NCI-H2171 (cell line): ENCODE data around the gene BACH1.

Experiments used
- DNase-seq: peaks from one replicate; lab custom pipeline; 2025; lab: John Stamatoyannopoulos, UW

The BACH1 gene

DNA sequence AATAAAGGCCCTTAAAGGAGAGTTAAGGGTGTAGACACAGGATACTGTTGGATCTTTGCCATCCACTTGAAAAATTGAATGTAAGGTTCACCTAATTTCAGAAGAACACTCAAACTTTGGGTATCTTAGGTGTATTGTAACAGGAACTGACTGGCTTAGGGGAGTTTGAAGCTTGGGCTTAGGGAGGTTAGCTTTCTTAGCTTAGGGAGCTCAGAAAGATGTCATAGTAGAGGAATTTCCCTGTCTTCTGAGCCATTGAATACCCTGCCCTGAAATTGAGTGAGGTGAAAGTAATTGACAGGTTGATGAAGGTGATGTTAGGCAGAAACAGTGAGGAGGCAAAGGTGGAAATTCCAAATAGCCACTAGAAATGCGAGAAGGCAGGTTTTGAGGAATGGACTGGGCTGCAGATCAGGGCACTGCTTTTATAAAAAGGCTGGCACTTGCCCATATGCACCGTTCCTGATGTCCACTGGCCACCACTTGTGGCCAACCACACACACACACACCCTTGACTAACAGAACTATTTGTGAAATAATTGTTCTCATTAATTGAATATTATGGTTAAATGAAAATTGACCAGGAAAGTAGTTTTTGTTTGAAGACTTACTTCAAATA lies 16.5 kb downstream of the BACH1 start:
- no peak for DNase-seq

DNA sequence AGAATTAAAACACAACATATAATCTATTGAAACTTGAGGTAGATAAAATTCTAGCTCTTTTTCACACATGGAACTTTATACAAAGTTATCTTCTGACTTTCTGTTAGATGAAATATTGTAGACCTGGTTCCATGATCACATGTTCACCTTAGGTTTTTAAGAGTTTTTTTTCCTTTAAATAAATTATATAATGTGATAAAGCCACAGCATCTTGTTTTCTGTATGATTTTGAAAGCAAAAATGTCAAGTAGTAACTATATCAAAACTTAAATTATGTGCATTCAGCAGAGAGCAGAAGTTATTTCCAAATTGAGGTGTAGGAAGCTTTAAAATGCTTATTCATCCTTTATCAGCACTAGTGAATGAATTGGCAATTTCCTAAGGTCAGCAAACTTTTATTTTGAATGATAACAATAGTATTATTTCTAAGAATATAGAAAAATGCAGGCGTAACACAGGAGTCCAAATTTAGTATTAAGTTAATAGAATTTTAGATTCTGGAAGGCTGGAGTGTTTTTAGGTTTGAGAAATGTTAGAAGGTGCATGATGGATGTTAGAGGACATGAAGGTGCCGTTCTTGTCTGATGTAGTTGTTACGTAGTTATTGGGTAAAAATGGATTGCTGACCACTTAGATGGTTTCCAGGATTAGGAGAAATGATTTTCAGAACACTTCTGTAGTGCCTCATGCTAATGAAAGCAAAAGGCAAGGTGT lies 17.5 kb downstream of the BACH1 start:
- no peak for DNase-seq

DNA sequence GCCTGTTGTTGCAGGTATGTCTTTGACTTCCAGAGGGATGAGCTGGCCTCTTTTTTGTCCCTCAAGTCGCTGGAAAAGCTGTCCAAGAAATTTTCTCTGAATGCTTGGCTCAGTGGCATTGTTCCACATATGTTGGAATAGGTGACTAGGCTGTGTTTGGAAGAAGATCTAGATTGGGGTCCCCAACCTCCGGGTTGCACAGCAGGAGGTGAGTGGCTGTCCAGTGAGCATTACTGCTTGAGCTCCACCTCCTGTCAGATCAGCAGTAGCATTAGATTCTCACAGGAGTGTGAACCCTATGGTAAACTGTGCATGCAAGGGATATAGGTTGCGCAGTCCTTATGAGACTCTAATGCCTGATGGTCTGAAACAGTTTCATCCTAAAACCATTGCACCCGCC lies 18.1 kb downstream of the BACH1 start:
- no peak for DNase-seq

GRCh38 chr21:29318354-29318753 lies 19.6 kb downstream of the BACH1 start:
- DNase-seq: peak; percentile 71

DNA sequence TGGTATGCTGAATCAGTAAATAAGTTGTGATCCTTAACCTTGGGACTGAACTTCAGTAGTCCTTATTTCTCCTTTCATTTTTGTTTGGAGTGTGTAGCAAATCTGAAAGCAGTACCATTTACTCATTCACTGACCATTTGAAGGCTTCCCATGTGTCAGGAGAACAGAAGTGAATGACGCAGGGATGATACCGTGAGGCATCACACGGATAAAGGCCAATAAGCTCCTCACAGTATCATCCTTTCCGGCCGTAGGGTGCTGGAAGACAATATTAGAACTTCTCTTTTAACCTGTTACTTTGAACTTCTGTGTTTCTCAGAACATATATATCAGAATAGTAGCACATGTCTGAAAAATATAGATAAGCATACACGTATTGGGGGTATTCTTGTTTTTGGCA lies 21.3 kb downstream of the BACH1 start:
- DNase-seq: no peak

DNA sequence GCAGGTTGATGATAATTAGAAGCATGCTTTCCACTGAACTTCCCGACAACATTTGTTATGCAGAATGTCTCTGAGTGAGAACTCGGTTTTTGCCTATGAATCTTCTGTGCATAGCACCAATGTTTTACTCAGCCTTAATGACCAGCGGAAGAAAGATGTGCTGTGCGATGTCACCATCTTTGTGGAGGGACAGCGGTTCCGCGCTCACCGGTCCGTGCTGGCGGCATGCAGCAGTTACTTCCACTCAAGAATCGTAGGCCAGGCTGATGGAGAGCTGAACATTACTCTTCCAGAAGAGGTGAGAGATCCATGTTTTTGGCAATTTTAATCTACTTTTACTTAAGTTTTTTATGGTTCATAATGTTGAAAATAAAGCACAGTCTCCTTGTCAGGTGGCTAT lies 22.5 kb downstream of the BACH1 start:
- DNase-seq: no peak

DNA sequence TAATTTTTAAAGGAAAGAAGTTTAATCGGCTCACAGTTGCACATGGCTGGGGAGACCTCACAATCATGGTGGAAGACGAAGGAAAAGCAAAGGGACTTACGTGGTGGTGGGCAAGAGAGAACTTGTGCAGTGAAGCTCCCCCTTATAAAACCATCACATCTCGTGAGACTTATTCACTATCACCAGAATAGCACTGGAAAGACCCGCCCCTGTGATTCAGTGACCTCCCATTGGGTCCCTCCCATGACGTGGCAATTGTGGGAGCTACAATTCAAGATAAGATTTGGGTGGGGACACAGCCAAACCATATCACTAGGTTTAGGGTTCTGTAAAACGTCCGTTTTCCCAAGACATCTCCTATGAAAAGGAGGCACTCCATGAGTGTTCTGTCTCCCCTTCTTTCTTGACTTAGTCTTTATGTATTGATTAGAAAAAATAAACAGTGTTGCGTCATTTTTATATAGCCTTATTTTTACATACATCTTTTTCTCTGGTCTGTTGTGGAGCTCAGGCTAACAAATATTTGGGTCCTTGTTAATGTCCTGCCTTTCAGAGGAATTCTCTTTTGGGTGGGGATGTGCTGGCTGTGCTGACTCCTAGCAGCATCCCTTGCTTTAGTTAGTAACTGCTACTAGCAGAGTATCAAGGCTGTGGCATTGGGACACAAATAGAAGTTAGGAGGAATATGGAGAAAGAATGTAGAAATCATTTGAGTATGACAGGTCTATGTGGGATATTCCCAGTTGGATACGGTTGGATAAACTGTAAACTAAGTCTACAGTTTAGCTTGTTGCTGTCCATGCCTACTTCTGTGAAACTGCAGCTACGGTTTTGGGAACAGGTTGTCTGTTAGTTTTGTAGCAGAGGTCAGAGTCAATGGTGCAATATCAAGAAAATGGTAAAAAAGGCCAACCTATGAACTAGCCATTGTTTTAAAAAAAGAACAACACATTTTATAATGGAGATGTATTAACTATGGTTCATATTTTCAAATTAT lies 23.5 kb downstream of the BACH1 start:
- DNase-seq: no peak

GRCh38 chr21:29323189-29323588 lies 24.5 kb downstream of the BACH1 start:
- DNase-seq: no peak

- no peak for DNase-seq
Measured at GRCh38 chr21:29326914-29327554, 28.3 kb downstream of the BACH1 start.

GRCh38 chr21:29329406-29329805 lies 30.7 kb downstream of the BACH1 start:
- DNase-seq: no peak

- DNase-seq: no peak
Measured at GRCh38 chr21:29330797-29331196, 32.1 kb downstream of the BACH1 start.

GRCh38 chr21:29332461-29333362 lies 34.0 kb downstream of the BACH1 start:
- DNase-seq: no peak

- DNase-seq: no peak
Measured at GRCh38 chr21:29333406-29333805, 34.7 kb downstream of the BACH1 start.

DNA sequence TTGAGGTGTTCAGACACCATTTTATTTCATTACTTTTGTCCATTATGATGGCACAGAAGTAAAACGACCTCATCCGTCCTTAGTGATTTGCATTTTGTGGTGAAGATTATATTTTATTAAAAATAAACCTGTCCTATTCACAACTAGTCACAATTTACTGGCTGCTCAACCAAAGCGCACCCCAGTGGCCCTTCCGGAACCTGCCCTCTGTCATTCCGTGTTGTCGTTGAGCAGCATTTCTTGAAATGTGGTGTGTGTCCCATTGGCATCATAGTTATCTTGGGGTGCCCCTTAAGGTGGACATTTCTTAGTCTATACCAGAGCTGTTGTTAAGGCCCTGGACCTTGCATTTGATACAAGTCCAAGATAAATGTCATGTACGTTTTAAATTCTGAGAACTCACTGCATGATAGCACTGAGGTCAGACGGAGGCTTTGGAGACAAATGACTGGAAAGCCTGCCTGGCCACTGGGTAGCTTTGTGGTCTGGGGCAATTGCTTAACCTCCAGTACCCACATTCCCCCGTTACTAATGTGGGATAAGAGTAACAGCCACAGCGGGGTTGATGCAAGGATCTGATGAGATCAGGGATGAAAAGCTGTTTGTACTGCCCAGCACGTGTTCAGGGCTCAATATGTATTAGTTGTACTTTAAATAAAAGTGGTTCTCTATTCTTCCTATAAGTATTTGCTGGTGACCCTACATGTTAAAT lies 36.2 kb downstream of the BACH1 start:
- no peak for DNase-seq

- no peak for DNase-seq
Measured at GRCh38 chr21:29335720-29336119, 37.0 kb downstream of the BACH1 start.

DNA sequence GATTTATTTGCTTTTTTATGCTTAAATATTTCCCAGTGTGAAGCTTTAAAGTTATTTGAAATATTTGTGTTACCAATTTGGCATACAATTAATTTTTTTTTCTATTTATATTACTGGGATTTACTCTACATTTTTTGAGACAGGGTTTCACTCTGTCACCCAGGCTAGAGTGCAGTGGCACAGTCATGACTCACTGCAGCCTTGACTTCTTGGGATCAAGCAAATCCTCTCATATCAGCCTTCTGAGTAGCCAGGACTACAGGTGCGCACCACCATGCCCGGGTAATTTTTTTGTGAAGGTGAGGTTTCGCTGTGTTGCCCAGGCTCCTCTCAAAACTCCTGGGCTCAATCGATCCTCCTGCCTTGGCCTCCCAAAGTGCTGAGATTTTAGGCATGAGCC lies 39.5 kb downstream of the BACH1 start:
- DNase-seq: no peak

GRCh38 chr21:29340228-29340627 lies 41.5 kb downstream of the BACH1 start:
- no peak for DNase-seq

- peak; percentile 51 for DNase-seq
Measured at GRCh38 chr21:29342363-29342957, 43.7 kb downstream of the BACH1 start.

DNA sequence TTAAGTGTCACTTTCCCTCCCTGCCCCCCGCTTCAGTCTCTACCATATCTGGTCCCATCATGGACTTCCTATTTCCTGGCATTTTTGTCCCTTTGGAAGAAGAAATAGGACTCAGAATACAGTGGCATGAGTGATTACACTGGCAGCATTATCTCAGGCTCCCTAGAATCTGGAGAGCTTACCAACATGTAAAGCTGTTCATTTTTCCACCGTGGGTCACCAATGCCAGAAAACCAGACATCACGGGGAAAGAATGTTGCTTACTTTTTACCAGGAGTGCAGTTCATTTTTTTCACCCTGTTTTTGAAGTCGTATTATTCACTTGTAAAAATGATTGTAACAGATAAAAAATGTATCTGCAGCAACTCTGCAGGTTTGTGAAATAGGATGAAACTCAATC lies 44.8 kb downstream of the BACH1 start:
- no peak for DNase-seq

DNA sequence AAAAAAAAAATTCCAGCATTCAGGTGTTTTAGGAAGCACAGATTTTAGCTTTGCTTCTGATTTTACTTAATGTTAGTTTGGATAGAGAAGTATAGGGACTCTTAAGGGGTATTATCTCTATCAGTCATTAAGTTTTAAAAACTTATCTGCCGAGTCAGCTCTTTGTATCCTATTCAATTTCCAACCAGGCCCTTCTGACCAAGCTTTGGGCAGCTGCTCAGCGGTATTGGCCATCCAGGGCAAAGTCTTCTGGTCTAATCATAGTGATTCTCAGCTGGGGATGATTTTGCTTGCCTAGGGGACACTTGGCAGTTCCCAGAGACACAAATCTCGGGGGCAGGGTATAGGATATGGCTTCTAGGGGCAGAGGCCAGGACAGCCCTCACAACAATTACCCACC lies 47.6 kb downstream of the BACH1 start:
- no peak for DNase-seq
